Mesenchymal stem cell (in vitro differentiated cells and primary cell): ENCODE results near the gene NAA15.

Experiments
- DNase-seq: peaks from one replicate; pipeline ENCODE4 v3.0.0-alpha.2; 2013
- H2AFZ ChIP-seq: one replicate; pipeline ENCODE4 v1.6.1; 2013; ENCODE audit warnings: low read depth, mild to moderate bottlenecking, control low read depth, inconsistent platforms, low read length, moderate library complexity
- H2AK5ac ChIP-seq: 2 replicates; pipeline ENCODE4 v1.6.1; 2013; ENCODE audit warnings: low read length, moderate library complexity, mild to moderate bottlenecking, inconsistent platforms; ENCODE audit not compliant: severe bottlenecking
- H2BK120ac ChIP-seq: one replicate; pipeline ENCODE4 v1.6.1; 2013; ENCODE audit warnings: low read depth, mild to moderate bottlenecking, inconsistent platforms, low read length, moderate library complexity
- H2BK12ac ChIP-seq, 2 experiments: one replicate each; pipeline ENCODE4 v1.6.1; 2013; ENCODE audit warnings: inconsistent platforms in 2 of 2, low read length in 2 of 2, mild to moderate bottlenecking in 2 of 2, moderate library complexity in 2 of 2, control low read depth in 1 of 2
- H2BK15ac ChIP-seq: one replicate; pipeline ENCODE4 v1.6.1; 2013; ENCODE audit warnings: mild to moderate bottlenecking, low read depth, inconsistent platforms; ENCODE audit not compliant: poor library complexity, severe bottlenecking
- H2BK5ac ChIP-seq: 2 replicates; pipeline ENCODE4 v1.6.1; 2013; ENCODE audit warnings: low read depth, mild to moderate bottlenecking, low read length, control low read depth, inconsistent platforms; ENCODE audit not compliant: poor library complexity, severe bottlenecking
- H3K14ac ChIP-seq, 2 experiments: one replicate each; pipeline ENCODE4 v1.6.1; 2013; ENCODE audit warnings: inconsistent platforms in 2 of 2, low read length in 2 of 2, control low read depth in 1 of 2, mild to moderate bottlenecking in 1 of 2, moderate library complexity in 1 of 2
- H3K18ac ChIP-seq, 2 experiments: one replicate each; pipeline ENCODE4 v1.6.1; 2013; ENCODE audit warnings: inconsistent platforms in 2 of 2, low read length in 2 of 2, control low read depth in 1 of 2, low read depth in 1 of 2, mild to moderate bottlenecking in 1 of 2
- H3K23ac ChIP-seq, 2 experiments: one replicate each; pipeline ENCODE4 v1.6.1; 2013; ENCODE audit warnings: inconsistent platforms in 2 of 2, low read length in 2 of 2, mild to moderate bottlenecking in 2 of 2, moderate library complexity in 2 of 2, control low read depth in 1 of 2
- H3K27ac ChIP-seq: 2 replicates; pipeline ENCODE4 v1.5.1; 2013; ENCODE audit warnings: mild to moderate bottlenecking, moderate library complexity, low read length, control low read depth, inconsistent platforms; ENCODE audit not compliant: poor library complexity, severe bottlenecking
- H3K27me3 ChIP-seq, 2 experiments: 2 replicates each; pipeline versions ENCODE4 v1.6.1 to v1.7.0; 2013; ENCODE audit warnings: low read length in 2 of 2, mild to moderate bottlenecking in 2 of 2, moderate library complexity in 2 of 2, control low read depth in 1 of 2, inconsistent platforms in 1 of 2; ENCODE audit not compliant: control insufficient read depth in 1 of 2, insufficient read depth in 1 of 2
- H3K36me3 ChIP-seq, 2 experiments: 2 replicates each; pipeline versions ENCODE4 v1.6.1 to v1.7.0; 2013; ENCODE audit warnings: low read length in 2 of 2, control low read depth in 1 of 2, inconsistent platforms in 1 of 2, low read depth in 1 of 2, mild to moderate bottlenecking in 1 of 2; ENCODE audit not compliant: insufficient read depth in 2 of 2, control insufficient read depth in 1 of 2
- H3K4ac ChIP-seq, 2 experiments: one replicate each; pipeline ENCODE4 v1.6.1; 2013; ENCODE audit warnings: inconsistent platforms in 2 of 2, low read length in 2 of 2, mild to moderate bottlenecking in 2 of 2, moderate library complexity in 2 of 2, control low read depth in 1 of 2, low read depth in 1 of 2
- H3K4me1 ChIP-seq: 2 replicates; pipeline ENCODE4 v1.6.1; 2013; ENCODE audit warnings: low read depth, low read length, control low read depth; ENCODE audit not compliant: control insufficient read depth, insufficient read depth
- H3K4me2 ChIP-seq: 2 replicates; pipeline ENCODE4 v1.6.1; 2013; ENCODE audit warnings: low read length, mild to moderate bottlenecking, inconsistent platforms; ENCODE audit not compliant: poor library complexity, severe bottlenecking
- H3K4me3 ChIP-seq, 2 experiments: 2 replicates each; pipeline versions ENCODE4 v1.5.1 to v1.7.0; 2013; ENCODE audit warnings: low read length in 2 of 2, mild to moderate bottlenecking in 2 of 2, control low read depth in 1 of 2, low read depth in 1 of 2; ENCODE audit not compliant: insufficient read depth in 1 of 2
- H3K79me1 ChIP-seq: replicated peaks from 2 replicates; pipeline ENCODE4 v1.6.1; 2013; ENCODE audit warnings: mild to moderate bottlenecking, control low read depth, low read length, inconsistent platforms; ENCODE audit not compliant: poor library complexity, severe bottlenecking
- H3K9ac ChIP-seq: 2 replicates; pipeline ENCODE4 v1.7.0; 2013; ENCODE audit warnings: mild to moderate bottlenecking, low read length, moderate library complexity
- H3K9me3 ChIP-seq: 2 replicates; pipeline ENCODE4 v1.7.0; 2013; ENCODE audit warnings: mild to moderate bottlenecking, low read length; ENCODE audit not compliant: control insufficient read depth
- H4K8ac ChIP-seq: one replicate; pipeline ENCODE4 v1.6.1; 2013; ENCODE audit warnings: inconsistent platforms, mild to moderate bottlenecking, low read length, moderate library complexity
- H4K91ac ChIP-seq: one replicate; pipeline ENCODE4 v1.6.1; 2013; ENCODE audit warnings: mild to moderate bottlenecking, low read length, inconsistent platforms
- WGBS: methylation state at CpG from one replicate; pipeline ENCODE4 v1.1.7; 2013; ENCODE audit warnings: mixed read lengths; 5-methylcytosine and 5-hydroxymethylcytosine counted together

The NAA15 gene

GRCh38 chr4:139295942-139296299, 5.4 kb upstream of the NAA15 start:
- Histone ChIP-seq H2BK5ac (no peak overlapping the region), H4K91ac (no peak overlapping the region), H2BK120ac (no peak overlapping the region), H2AFZ (no peak overlapping the region), H3K4ac (no peak overlapping the region), H3K9me3 (no peaks in the 10 kb centered on the region), H3K36me3 (peaks cover 3 to 24% of the 10 kb centered on the region in 2 experiments), H3K27ac (no peak overlapping the region), H3K4me1 (no peaks in the 10 kb centered on the region), H3K14ac (no peak overlapping the region), H2BK15ac (no peak overlapping the region), H3K4me2 (peak overlapping the region; percentile 39), H3K79me1 (peaks cover 5% of the 10 kb centered on the region), H3K18ac (no peak overlapping the region), H3K27me3 (no peaks in the 10 kb centered on the region), H2BK12ac (no peak overlapping the region), H4K8ac (no peak overlapping the region), H3K4me3 (peak overlapping the region in 1 of 2 experiments; percentile 96), H2AK5ac (no peak overlapping the region), H3K9ac (peak overlapping the region; percentile 98), H3K23ac (no peak overlapping the region)
- 82% methylated on average over 3 of the region's 6 CpGs for WGBS
- no peak for DNase-seq

GRCh38 chr4:139297001-139297410, 4.3 kb upstream of the NAA15 start:
- H2BK5ac ChIP-seq = no peak overlapping the region
- H2AK5ac ChIP-seq = no peak overlapping the region
- H2BK120ac ChIP-seq = no peak overlapping the region
- H3K9ac ChIP-seq = no peak overlapping the region
- H3K36me3 ChIP-seq = peaks cover 0 to 18% of the 10 kb centered on the region in 2 experiments
- no peak overlapping the region for H4K91ac ChIP-seq
- H3K4me1 ChIP-seq = no peaks in the 10 kb centered on the region
- no peak overlapping the region for H2BK12ac ChIP-seq
- no peaks in the 10 kb centered on the region for H3K9me3 ChIP-seq
- no peak overlapping the region for H3K4me2 ChIP-seq
- H4K8ac ChIP-seq = no peak overlapping the region
- peaks cover 5% of the 10 kb centered on the region for H3K79me1 ChIP-seq
- H3K27me3 ChIP-seq = no peaks in the 10 kb centered on the region
- no peak overlapping the region for H3K4me3 ChIP-seq
- WGBS = 69% methylated on average over 2 of the region's 2 CpGs
- no peak overlapping the region for H3K18ac ChIP-seq
- no peak overlapping the region for H3K4ac ChIP-seq
- no peak overlapping the region for H2BK15ac ChIP-seq
- H3K23ac ChIP-seq = no peak overlapping the region
- no peak overlapping the region for H3K14ac ChIP-seq
- no peak overlapping the region for H3K27ac ChIP-seq
- no peak overlapping the region for H2AFZ ChIP-seq
- DNase-seq = peak; percentile 57

DNA sequence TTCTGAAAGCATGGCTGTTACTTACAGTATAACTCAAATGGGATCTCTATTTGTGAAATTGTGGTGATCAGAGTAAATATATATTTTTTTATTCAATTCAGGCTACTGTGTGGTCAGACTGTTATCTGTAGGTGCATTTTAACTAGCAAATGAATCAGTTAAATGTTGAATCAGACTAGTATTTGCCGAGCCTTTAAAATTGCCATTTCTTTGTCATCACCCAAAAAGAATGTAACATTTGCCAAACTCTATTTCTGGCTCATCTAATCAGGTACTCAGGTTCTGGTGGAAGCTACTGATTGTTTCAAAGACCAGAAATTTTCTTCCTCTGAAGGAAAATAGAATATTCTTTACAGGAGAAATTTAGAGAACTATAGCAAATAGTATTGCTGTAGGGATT, 1.8 kb upstream of the NAA15 start:
- Histone ChIP-seq H2BK15ac (no peak overlapping the region), H3K18ac (no peak overlapping the region), H3K14ac (no peak overlapping the region), H3K9ac (peak overlapping the region; percentile 94), H3K4ac (no peak overlapping the region), H3K36me3 (peaks cover 0 to under 1% of the 10 kb centered on the region in 2 experiments), H3K9me3 (no peaks in the 10 kb centered on the region), H2BK5ac (no peak overlapping the region), H3K23ac (no peak overlapping the region), H4K8ac (no peak overlapping the region), H3K4me2 (no peak overlapping the region), H2BK12ac (no peak overlapping the region), H3K4me1 (peaks cover 3% of the 10 kb centered on the region), H2AFZ (no peak overlapping the region), H4K91ac (no peak overlapping the region), H3K27me3 (no peaks in the 10 kb centered on the region), H3K4me3 (peak overlapping the region in 1 of 2 experiments; percentile 90), H3K27ac (no peak overlapping the region), H2BK120ac (no peak overlapping the region), H3K79me1 (peaks cover 5% of the 10 kb centered on the region), H2AK5ac (no peak overlapping the region)
- DNase-seq = no peak
- WGBS = 43% methylated on average over 1 of the region's 1 CpG

DNA sequence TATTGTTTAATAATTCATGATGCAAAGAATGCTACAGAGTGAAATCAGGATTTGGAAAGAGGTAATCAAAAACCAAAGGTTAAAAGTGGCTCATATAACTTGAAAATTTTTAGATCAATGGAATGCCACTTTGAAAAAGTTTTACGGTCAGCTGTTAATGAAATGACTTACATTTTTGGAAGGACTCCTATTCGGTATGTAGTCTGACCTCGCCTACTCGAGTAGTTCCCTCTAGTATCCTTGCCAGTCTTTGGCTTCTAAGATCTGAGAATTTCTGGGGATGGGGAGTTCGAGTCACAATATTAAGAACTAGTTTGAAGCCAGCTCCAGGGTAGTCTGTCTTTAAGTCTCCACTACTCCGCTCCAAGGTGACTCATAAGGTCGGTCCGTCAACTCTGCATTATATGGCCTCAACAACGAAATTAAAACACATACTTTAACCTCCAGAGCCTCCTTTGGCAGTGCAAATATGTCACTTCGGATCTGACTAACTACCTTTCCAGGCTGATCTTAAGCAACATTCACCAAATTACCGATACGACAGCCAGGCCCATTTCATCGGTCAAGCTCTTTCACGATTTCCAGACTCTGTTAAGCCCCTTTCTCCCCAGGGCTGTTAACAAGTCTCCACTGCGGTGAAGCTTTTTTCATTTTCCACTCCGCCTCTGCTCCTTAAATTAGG, 733 bp upstream of the NAA15 start:
- H3K79me1 ChIP-seq = peaks cover 5% of the 10 kb centered on the region
- H3K14ac ChIP-seq = peak overlapping the region in 1 of 2 experiments; percentile 60
- H3K27me3 ChIP-seq = no peaks in the 10 kb centered on the region
- H3K9me3 ChIP-seq = no peaks in the 10 kb centered on the region
- H3K4me2 ChIP-seq = peak overlapping the region; percentile 89
- peak overlapping the region; percentile 23 for H4K91ac ChIP-seq
- DNase-seq = peak; percentile 81
- peak overlapping the region; percentile 87 to 90 for H3K4me3 ChIP-seq
- peak overlapping the region; percentile 91 for H4K8ac ChIP-seq
- no peak overlapping the region for H3K23ac ChIP-seq
- H3K4ac ChIP-seq = peak overlapping the region in 1 of 2 experiments; percentile 9
- peak overlapping the region; percentile 91 for H3K27ac ChIP-seq
- H2BK12ac ChIP-seq = no peak overlapping the region
- WGBS = 2% methylated on average over 16 of the region's 16 CpGs
- H3K18ac ChIP-seq = peak overlapping the region; percentile 16 to 88
- no peak overlapping the region for H2AK5ac ChIP-seq
- peak overlapping the region; percentile 71 for H2BK120ac ChIP-seq
- peaks cover 3% of the 10 kb centered on the region for H3K4me1 ChIP-seq
- no peak overlapping the region for H2BK5ac ChIP-seq
- no peak overlapping the region for H2BK15ac ChIP-seq
- peak overlapping the region; percentile 94 for H3K9ac ChIP-seq
- peaks cover 6 to 7% of the 10 kb centered on the region in 2 experiments for H3K36me3 ChIP-seq
- H2AFZ ChIP-seq = peak overlapping the region; percentile 53
